RWPE2 (cell line): ENCODE data around the gene FOXF1.

Experiments used
- ATAC-seq: fragments of 200-7000 bp; cut with Tn5 transposase; 3 replicates; pipeline ENCODE4 v1.9.1; 2021; ENCODE audit warnings: low read depth
- DNase-seq: peaks from one replicate; pipeline ENCODE4 v3.0.0-alpha.2; 2020; ENCODE audit warnings: low spot score
- H3K27ac ChIP-seq: fragments of 450-650 bp; 2 replicates; pipeline ENCODE4 v1.5.1; 2017; ENCODE audit warnings: mild to moderate bottlenecking; ENCODE audit not compliant: poor library complexity, severe bottlenecking
- H3K27me3 ChIP-seq: fragments of 250-450 bp; sonication (Bioruptor Pico); 2 replicates; pipeline ENCODE4 v1.5.1; 2021; ENCODE audit warnings: mild to moderate bottlenecking, moderate library complexity; ENCODE audit not compliant: insufficient read depth, poor library complexity, severe bottlenecking
- H3K36me3 ChIP-seq: fragments of 250-450 bp; sonication (Bioruptor Pico); 2 replicates; pipeline ENCODE4 v1.5.1; 2020; ENCODE audit warnings: low read depth, mild to moderate bottlenecking, moderate library complexity
- H3K4me1 ChIP-seq: fragments of 250-450 bp; sonication (Bioruptor Pico); 2 replicates; pipeline ENCODE4 v1.5.1; 2021; ENCODE audit warnings: mild to moderate bottlenecking, moderate library complexity; ENCODE audit not compliant: insufficient read depth, poor library complexity, severe bottlenecking
- H3K4me3 ChIP-seq: fragments of 250-450 bp; sonication (Bioruptor Pico); 2 replicates; pipeline ENCODE4 v1.5.1; 2021; ENCODE audit warnings: mild to moderate bottlenecking, moderate library complexity; ENCODE audit not compliant: severe bottlenecking
- H3K9me3 ChIP-seq: fragments of 250-450 bp; sonication (Bioruptor Pico); 2 replicates; pipeline ENCODE4 v1.5.1; 2021; ENCODE audit warnings: mild to moderate bottlenecking, moderate library complexity; ENCODE audit not compliant: severe bottlenecking
- CTCF ChIP-seq: fragments of 450-650 bp; IDR thresholded peaks from one replicate; pipeline ENCODE4 v1.5.1; 2017; ENCODE audit warnings: mild to moderate bottlenecking, moderate library complexity; ENCODE audit not compliant: poor library complexity, severe bottlenecking

The FOXF1 gene

GRCh38 chr16:86504315-86505184, 5.8 kb upstream of the FOXF1 start:
- no peaks in the 10 kb centered on the region for H3K9me3 ChIP-seq
- H3K4me1 ChIP-seq = no peaks in the 10 kb centered on the region
- no peak for ATAC-seq
- H3K27me3 ChIP-seq = peaks cover 100% of the 10 kb centered on the region
- no peaks in the 10 kb centered on the region for H3K36me3 ChIP-seq
- no peak overlapping the region for H3K4me3 ChIP-seq
- no peak overlapping the region for H3K27ac ChIP-seq
- TF ChIP-seq CTCF = no peak
- no peak for DNase-seq

GRCh38 chr16:86505185-86505898, 5.0 kb upstream of the FOXF1 start:
- DNase-seq (no peak), ATAC-seq (no peak)
- Histone ChIP-seq H3K27me3 (peaks cover 99% of the 10 kb centered on the region), H3K4me1 (no peaks in the 10 kb centered on the region), H3K4me3 (no peak overlapping the region), H3K27ac (no peak overlapping the region), H3K9me3 (no peaks in the 10 kb centered on the region), H3K36me3 (no peaks in the 10 kb centered on the region)
- TF ChIP-seq CTCF = no peak

- DNase-seq (no peak), ATAC-seq (no peak)
- Histone ChIP-seq H3K4me3 (no peak overlapping the region), H3K36me3 (no peaks in the 10 kb centered on the region), H3K4me1 (no peaks in the 10 kb centered on the region), H3K27me3 (peaks cover 99% of the 10 kb centered on the region), H3K27ac (no peak overlapping the region), H3K9me3 (no peaks in the 10 kb centered on the region)
- no peak for TF ChIP-seq CTCF
Observed at GRCh38 chr16:86505899-86506864, 4.1 kb upstream of the FOXF1 start.

GRCh38 chr16:86507173-86508027, 2.9 kb upstream of the FOXF1 start:
- Histone ChIP-seq H3K27ac (no peak overlapping the region), H3K27me3 (peaks cover 99% of the 10 kb centered on the region), H3K4me1 (no peaks in the 10 kb centered on the region), H3K9me3 (no peaks in the 10 kb centered on the region), H3K36me3 (no peaks in the 10 kb centered on the region), H3K4me3 (no peak overlapping the region)
- DNase-seq (peak; percentile 51), ATAC-seq (no peak)
- TF ChIP-seq CTCF = no peak
